Measurements from ENCODE around the gene AMER2.
"Not testable (repeated sequence)": the region's sequence is repeated elsewhere in the genome, so short reads cannot be mapped to it uniquely, and the experiment has no call there.

AMER2 gene

DNA sequence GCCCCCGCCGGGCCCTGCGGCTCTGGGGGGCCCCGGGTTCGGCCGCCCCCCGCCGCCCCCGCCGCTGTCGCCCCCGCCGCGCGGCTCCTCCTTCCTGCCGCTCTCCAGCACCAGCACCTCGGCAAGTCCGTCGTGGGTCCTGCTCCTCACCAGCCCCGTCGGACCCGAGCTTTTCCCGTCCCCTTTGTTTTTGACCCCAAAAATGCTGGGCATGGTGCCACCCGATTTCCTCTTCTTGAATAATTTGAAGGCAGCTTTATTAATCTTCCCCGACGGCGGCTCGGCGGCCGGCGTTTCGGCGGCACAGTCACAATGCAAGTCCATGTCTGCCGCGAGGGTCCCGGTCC is 945 bp downstream of the AMER2 start:
- Histone ChIP-seq H3K27ac (ENCODE audit: low read depth, low read length) (no peak overlapping the region), H3K79me2 (ENCODE audit: control insufficient read depth, insufficient read depth, low read length, unreplicated experiment) (no peaks in the 10 kb centered on the region), H2AFZ (ENCODE audit: low read length, unreplicated experiment) (no peak overlapping the region), H3K27me3 (ENCODE audit: insufficient read depth, low read length) (peaks cover 93% of the 10 kb centered on the region), H3K4me3 (ENCODE audit: low read depth, low read length) (peak overlapping the region; percentile 43), H3K36me3 (ENCODE audit: insufficient read depth, low read length) (no peaks in the 10 kb centered on the region), H3K4me1 (ENCODE audit: control insufficient read depth, insufficient read depth, low read length, unreplicated experiment) (no peaks in the 10 kb centered on the region)

DNA sequence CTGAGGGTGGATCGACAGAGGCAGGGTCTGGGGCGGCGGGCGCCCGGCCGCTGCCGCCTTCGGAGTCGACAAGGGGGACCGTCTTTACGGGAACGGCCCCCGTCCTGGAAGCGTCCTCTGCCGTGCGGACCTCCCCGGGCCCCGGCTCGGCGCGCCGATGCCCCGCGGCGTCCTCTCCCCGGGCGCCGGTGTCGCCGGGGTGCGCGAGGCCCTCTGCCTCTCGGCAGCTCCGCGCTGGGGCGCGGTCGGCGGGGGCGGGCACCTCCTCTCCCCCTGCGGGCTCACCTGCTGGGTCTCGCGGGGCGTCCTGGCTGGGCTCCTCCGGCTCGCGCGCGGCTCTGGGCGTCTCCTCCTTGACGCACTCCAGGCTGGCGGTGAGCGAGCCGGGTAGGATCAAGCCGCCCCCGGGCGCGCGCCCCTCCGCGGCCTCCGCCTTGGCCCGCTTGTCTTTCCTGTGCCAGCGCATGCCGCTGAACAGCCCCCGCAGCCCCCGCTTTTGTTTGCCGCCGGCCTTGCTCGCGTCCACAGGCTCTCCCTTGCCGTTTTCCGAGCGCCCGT is 1.5 kb downstream of the AMER2 start:
- no peak overlapping the region for H3K27ac ChIP-seq (ENCODE audit: low read depth, low read length)
- no peaks in the 10 kb centered on the region for H3K36me3 ChIP-seq (ENCODE audit: insufficient read depth, low read length)
- H2AFZ ChIP-seq (ENCODE audit: low read length, unreplicated experiment), result no peak overlapping the region
- no peaks in the 10 kb centered on the region for H3K79me2 ChIP-seq (ENCODE audit: control insufficient read depth, insufficient read depth, low read length, unreplicated experiment)
- H3K4me3 ChIP-seq (ENCODE audit: low read depth, low read length), result no peak overlapping the region
- H3K27me3 ChIP-seq (ENCODE audit: insufficient read depth, low read length), result peaks cover 93% of the 10 kb centered on the region
- no peaks in the 10 kb centered on the region for H3K4me1 ChIP-seq (ENCODE audit: control insufficient read depth, insufficient read depth, low read length, unreplicated experiment)

DNA sequence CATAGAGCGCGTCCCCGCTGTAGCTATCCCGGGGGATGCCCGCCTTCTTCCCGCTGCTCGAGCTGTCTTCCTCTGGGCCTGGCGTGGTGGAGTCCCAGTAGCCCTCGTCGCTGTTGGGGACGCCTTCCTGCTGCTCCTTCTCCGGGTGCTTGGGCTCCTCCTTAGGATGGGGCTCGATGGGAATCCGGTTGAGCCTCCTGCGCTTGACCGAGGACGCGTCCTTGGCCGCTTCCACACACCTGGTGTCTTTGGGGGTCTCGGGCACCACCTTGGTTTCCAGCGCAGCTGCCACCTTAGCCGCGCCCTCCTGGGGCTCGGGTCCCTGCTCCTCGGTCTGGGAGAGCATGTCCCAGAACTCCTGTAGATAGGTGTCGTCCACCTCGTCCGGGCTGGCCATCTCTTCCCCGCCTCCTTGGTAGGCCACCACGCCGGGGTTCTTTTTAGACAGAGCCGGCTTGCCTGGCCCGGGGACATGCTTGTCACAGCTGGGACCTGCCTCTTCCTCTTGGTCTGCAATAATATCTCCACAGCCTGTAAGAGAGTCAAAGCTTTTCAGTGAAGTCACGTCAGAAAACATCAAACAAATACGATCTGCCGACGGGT is 2.0 kb downstream of the AMER2 start:
- no peaks in the 10 kb centered on the region for H3K36me3 ChIP-seq (ENCODE audit: insufficient read depth, low read length)
- H2AFZ ChIP-seq (ENCODE audit: low read length, unreplicated experiment), result no peak overlapping the region
- no peak overlapping the region for H3K27ac ChIP-seq (ENCODE audit: low read depth, low read length)
- no peak overlapping the region for H3K4me3 ChIP-seq (ENCODE audit: low read depth, low read length)
- no peaks in the 10 kb centered on the region for H3K4me1 ChIP-seq (ENCODE audit: control insufficient read depth, insufficient read depth, low read length, unreplicated experiment)
- H3K27me3 ChIP-seq (ENCODE audit: insufficient read depth, low read length), result peaks cover 93% of the 10 kb centered on the region
- H3K79me2 ChIP-seq (ENCODE audit: control insufficient read depth, insufficient read depth, low read length, unreplicated experiment), result no peaks in the 10 kb centered on the region

DNA sequence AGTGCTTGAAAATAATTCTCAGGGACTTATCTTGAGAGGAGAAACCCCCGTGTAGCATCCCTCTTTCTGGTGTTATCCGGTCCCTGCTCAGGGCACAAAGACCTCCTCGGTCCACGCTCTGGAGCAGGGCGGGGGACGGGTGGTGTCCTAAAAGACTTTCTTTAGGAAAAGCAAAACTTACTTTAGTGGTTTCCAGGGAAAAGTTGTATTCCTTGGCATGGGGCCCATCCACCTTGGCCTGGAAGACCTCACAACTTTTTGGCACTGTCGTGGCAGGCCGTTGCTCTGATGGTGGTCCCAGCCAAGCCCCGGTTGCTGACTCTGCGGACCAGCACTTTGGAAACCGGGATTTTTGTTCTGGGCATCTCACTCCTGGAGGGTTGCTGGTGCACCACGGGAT is 2.7 kb downstream of the AMER2 start:
- H3K27me3 ChIP-seq (ENCODE audit: insufficient read depth, low read length), result peaks cover 90% of the 10 kb centered on the region
- no peak overlapping the region for H3K4me3 ChIP-seq (ENCODE audit: low read depth, low read length)

DNA sequence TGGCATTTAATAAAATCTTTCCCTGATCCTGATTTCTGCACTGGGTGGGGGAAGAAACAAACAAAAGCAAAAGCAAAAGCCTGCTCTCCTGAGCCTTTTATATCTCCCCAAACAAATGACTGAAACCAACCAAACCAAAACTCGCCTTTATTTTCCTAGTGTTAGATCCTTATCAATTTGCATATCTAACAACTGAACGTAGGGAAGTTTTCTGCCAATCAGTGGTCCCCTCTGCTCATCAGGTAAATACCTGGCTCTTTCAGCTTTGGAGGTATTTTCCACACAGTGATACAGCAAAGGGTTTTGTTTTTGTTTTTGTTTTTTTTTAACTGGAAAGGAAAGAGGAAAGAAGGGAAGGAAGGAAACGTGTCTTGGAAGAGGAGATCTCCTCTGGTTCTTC is 3.3 kb downstream of the AMER2 start:
- Histone ChIP-seq H3K36me3 (ENCODE audit: insufficient read depth, low read length) (no peaks in the 10 kb centered on the region), H3K27me3 (ENCODE audit: insufficient read depth, low read length) (peaks cover 84% of the 10 kb centered on the region), H3K79me2 (ENCODE audit: control insufficient read depth, insufficient read depth, low read length, unreplicated experiment) (no peaks in the 10 kb centered on the region), H3K4me1 (ENCODE audit: control insufficient read depth, insufficient read depth, low read length, unreplicated experiment) (no peaks in the 10 kb centered on the region), H3K4me3 (ENCODE audit: low read depth, low read length) (no peak overlapping the region), H3K27ac (ENCODE audit: low read depth, low read length) (no peak overlapping the region), H2AFZ (ENCODE audit: low read length, unreplicated experiment) (no peak overlapping the region)

More for the DNA sequence above, 2.7 kb downstream of the AMER2 start:
- Histone ChIP-seq H3K79me2 (ENCODE audit: control insufficient read depth, insufficient read depth, low read length, unreplicated experiment) (no peaks in the 10 kb centered on the region), H3K36me3 (ENCODE audit: insufficient read depth, low read length) (no peaks in the 10 kb centered on the region), H3K4me1 (ENCODE audit: control insufficient read depth, insufficient read depth, low read length, unreplicated experiment) (no peaks in the 10 kb centered on the region), H2AFZ (ENCODE audit: low read length, unreplicated experiment) (no peak overlapping the region), H3K27ac (ENCODE audit: low read depth, low read length) (no peak overlapping the region)

DNA sequence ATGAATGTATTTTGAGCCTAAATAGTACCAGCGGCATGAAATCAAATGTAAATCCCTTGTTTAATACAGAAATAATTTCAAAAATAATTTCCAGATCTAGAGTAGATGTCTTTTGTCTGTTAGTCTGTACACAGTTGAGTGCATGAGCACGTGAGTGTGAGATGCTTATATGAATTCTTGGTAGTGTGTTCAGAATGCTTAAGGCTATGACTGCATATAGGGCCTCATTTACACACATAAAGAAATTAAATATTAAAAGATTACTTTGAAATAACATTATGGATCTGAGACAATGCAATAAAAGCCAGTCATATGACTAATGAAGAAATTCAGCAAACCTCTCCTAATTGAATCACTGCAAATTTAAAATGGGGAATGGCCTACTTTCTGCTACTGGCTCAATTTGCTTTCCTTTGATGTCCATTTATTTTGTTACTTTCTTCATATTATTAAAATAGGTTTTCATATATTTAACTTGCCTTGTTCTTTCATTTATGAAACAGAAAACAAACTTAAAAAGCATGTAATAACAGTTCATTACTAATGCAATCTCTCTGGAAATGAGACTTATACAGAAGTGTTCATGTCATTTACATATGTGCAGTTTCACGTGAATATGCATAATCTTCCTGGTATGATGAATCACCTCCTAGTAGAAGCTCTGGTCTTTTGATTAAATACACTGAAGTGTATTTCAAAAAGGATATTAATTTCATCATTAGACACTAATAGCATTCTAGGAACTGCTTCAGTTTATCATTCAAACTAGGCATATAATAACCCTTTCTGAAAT is 4.5 kb downstream of the AMER2 start:
- Histone ChIP-seq H3K4me1 (ENCODE audit: control insufficient read depth, insufficient read depth, low read length, unreplicated experiment) (no peaks in the 10 kb centered on the region), H3K27ac (ENCODE audit: low read depth, low read length) (no peak overlapping the region), H3K27me3 (ENCODE audit: insufficient read depth, low read length) (peaks cover 75% of the 10 kb centered on the region), H3K36me3 (ENCODE audit: insufficient read depth, low read length) (no peaks in the 10 kb centered on the region), H3K79me2 (ENCODE audit: control insufficient read depth, insufficient read depth, low read length, unreplicated experiment) (no peaks in the 10 kb centered on the region), H2AFZ (ENCODE audit: low read length, unreplicated experiment) (no peak overlapping the region), H3K4me3 (ENCODE audit: low read depth, low read length) (no peak overlapping the region)

DNA sequence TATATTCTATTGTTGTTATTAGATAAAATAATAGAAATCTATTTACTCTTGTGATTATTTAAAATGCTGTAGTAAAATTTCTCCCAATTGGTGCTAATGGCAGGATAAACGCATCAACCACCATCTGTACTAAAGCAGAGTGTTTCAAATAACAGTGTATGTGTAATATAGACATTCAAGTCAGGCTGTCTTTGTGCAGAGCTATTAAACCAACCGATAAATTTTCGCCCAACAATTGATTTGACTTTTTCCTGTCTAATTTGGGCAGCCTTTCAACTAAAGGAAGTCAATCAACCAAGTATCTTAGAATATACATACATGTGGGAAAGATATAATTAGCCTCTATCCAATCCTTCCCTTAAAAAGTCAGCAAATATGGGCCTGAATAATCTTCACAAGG is 5.8 kb downstream of the AMER2 start:
- Histone ChIP-seq H2AFZ (ENCODE audit: low read length, unreplicated experiment) (no peak overlapping the region), H3K36me3 (ENCODE audit: insufficient read depth, low read length) (no peaks in the 10 kb centered on the region), H3K27ac (ENCODE audit: low read depth, low read length) (no peak overlapping the region), H3K79me2 (ENCODE audit: control insufficient read depth, insufficient read depth, low read length, unreplicated experiment) (no peaks in the 10 kb centered on the region), H3K4me3 (ENCODE audit: low read depth, low read length) (no peak overlapping the region), H3K27me3 (ENCODE audit: insufficient read depth, low read length) (peaks cover 66% of the 10 kb centered on the region), H3K4me1 (ENCODE audit: control insufficient read depth, insufficient read depth, low read length, unreplicated experiment) (no peaks in the 10 kb centered on the region)

DNA sequence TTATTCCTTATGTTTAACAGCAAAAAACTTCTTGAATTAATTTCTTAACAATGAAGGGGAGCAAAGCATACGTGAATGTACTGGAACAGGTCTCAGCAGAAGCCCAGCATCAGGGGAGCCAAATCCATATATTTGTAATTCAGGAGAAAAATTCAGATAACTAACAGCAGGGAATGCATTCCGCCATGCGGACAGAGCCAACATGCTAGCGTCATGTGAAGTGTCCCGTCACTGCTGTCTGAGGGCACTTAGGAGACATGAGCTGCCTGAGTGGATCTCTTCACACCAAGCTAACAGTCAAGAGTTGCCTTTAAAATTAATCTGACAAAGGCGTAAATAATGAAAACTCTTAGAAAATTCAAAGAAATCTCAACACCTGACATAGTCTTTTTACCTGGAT is 6.4 kb downstream of the AMER2 start:
- Histone ChIP-seq H3K36me3 (ENCODE audit: insufficient read depth, low read length) (no peaks in the 10 kb centered on the region), H3K27me3 (ENCODE audit: insufficient read depth, low read length) (peaks cover 59% of the 10 kb centered on the region), H3K79me2 (ENCODE audit: control insufficient read depth, insufficient read depth, low read length, unreplicated experiment) (no peaks in the 10 kb centered on the region), H2AFZ (ENCODE audit: low read length, unreplicated experiment) (no peak overlapping the region), H3K4me3 (ENCODE audit: low read depth, low read length) (no peak overlapping the region), H3K4me1 (ENCODE audit: control insufficient read depth, insufficient read depth, low read length, unreplicated experiment) (no peaks in the 10 kb centered on the region), H3K27ac (ENCODE audit: low read depth, low read length) (no peak overlapping the region)

DNA sequence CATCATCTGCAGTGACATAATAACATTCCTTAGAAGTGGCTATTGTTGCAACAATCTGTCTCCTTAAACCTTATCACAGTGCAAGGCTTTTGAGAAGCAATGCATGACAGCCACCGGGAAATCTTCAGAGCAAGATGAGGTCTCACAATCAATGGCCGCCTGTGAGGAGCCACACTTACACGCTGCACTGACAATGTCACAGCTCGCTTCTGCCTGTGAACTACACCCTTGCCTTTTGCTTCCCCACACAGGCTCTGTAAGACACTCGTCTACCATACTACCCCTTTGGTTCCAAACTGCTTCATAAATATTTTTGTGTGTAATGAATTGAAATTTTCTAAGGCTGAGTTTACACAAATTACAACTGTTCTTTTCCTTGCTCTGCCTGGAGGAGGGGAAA is 6.9 kb downstream of the AMER2 start:
- not testable (repeated sequence) for H3K79me2 ChIP-seq (ENCODE audit: control insufficient read depth, insufficient read depth, low read length, unreplicated experiment); H2AFZ ChIP-seq (ENCODE audit: low read length, unreplicated experiment); H3K4me3 ChIP-seq (ENCODE audit: low read depth, low read length); H3K27ac ChIP-seq (ENCODE audit: low read depth, low read length); H3K4me1 ChIP-seq (ENCODE audit: control insufficient read depth, insufficient read depth, low read length, unreplicated experiment); H3K36me3 ChIP-seq (ENCODE audit: insufficient read depth, low read length)
- H3K27me3 ChIP-seq (ENCODE audit: insufficient read depth, low read length), result peaks cover 54% of the 10 kb centered on the region

DNA sequence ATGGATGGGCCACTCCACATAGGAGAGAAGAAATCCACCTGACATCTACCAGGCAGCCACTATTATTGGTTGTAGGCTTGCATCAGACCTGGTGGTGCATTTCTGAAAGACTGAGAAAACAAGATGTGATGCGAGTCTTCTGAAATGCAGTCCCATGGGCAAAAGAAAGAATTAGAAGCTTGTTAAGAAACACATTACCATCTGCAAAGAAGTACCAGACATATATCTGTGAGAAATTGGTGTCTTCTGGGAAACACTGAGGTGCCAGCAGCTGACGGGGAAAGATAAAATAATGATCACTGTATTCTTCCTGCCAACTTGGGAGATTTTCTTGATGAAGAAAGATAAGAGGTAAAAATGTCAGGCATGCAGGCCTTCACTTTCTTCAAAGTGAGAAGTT is 14.4 kb downstream of the AMER2 start:
- no peak overlapping the region for H3K4me3 ChIP-seq (ENCODE audit: low read depth, low read length)
- H2AFZ ChIP-seq (ENCODE audit: low read length, unreplicated experiment), result no peak overlapping the region
- no peaks in the 10 kb centered on the region for H3K4me1 ChIP-seq (ENCODE audit: control insufficient read depth, insufficient read depth, low read length, unreplicated experiment)
- peaks cover 39% of the 10 kb centered on the region for H3K27me3 ChIP-seq (ENCODE audit: insufficient read depth, low read length)
- no peaks in the 10 kb centered on the region for H3K79me2 ChIP-seq (ENCODE audit: control insufficient read depth, insufficient read depth, low read length, unreplicated experiment)
- H3K27ac ChIP-seq (ENCODE audit: low read depth, low read length), result no peak overlapping the region
- H3K36me3 ChIP-seq (ENCODE audit: insufficient read depth, low read length), result no peaks in the 10 kb centered on the region

DNA sequence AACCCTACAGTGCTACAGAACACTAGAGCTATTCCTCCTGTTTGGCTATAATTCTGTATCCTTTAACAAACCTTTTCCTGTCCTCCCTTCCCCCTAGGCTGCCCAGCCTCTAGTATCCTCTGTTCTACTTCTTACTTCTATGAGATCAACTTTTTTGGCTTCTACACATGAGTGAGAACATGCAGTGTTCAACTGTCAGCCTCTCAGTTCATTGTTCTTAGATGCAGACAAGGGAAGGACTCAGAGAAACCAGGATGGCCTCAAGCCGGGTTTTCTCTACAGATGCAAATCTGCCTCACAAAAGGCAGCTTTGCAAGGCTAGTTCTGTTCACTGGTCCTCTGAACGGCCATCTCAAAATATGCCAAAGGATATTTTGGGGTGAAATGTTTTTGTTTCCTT is 18.4 kb downstream of the AMER2 start:
- Histone ChIP-seq H3K27ac (ENCODE audit: low read depth, low read length) (no peak overlapping the region), H3K4me1 (ENCODE audit: control insufficient read depth, insufficient read depth, low read length, unreplicated experiment) (no peaks in the 10 kb centered on the region), H3K4me3 (ENCODE audit: low read depth, low read length) (no peak overlapping the region), H3K79me2 (ENCODE audit: control insufficient read depth, insufficient read depth, low read length, unreplicated experiment) (no peaks in the 10 kb centered on the region), H2AFZ (ENCODE audit: low read length, unreplicated experiment) (no peak overlapping the region), H3K36me3 (ENCODE audit: insufficient read depth, low read length) (no peaks in the 10 kb centered on the region), H3K27me3 (ENCODE audit: insufficient read depth, low read length) (peaks cover 70% of the 10 kb centered on the region)

All from ACC112 (cell line).